GM19193 (cell line): Measurements from ENCODE around the gene PXMP2.

Source experiments
- POLR2A ChIP-seq: IDR thresholded peaks from 4 replicates; pipeline ENCODE4 v1.6.1; 2011; ENCODE audit not compliant: insufficient read depth, insufficient read length; ENCODE audit errors: extremely low read depth

Gene PXMP2

DNA sequence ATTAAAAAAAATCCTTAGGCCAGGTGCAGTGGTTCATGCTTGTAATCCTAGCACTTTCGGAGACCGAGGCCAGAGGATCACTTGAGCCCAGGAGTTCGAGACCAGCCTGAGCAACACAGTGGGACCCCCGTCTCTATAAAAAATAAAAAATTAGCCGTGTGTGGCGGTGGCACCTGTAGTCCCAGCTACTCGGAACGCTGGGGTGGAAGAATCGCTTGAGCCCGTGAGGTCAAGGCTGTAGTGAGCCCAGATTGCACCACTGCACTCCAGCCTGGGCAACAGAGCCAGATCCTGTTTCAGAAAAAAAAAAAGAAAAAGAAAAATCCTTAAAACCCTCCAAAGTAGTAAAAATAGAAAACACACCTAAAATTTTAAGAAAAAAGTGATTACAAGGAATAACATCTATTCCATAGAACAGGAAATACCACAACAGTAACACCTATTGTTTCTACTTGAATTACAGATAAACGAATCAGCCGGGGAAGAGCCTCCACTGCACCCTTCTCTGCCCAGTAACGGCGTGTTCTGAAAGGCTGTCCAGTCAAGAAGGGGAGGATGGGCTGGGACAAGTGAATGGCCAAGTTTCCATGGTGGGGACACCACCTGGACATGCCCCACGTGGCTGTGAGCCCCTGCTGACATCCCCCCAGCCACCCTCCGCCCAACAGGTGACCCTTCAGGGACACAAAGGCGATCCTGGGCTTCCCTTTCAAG, 18.1 kb upstream of the PXMP2 start:
- TF ChIP-seq POLR2A: no peak

DNA sequence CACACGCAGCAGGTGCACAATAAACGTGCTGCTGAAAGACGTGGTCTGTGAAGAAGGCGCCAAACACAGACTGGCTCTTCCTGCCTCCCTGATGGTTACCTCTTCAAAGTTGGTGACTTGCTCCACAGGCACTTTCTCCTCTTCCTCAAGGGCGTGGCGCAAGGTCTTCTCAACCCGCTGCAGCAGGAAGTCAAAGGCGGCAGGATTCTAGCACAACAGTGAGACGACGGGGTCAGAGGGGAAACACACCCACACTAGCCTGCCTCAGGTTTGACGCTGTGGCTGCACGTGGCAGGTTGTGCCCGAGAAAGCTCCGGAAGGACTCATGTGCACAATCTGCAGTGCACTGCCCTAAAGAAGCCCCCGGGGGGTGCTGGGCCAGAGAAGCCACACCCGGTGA, 15.3 kb upstream of the PXMP2 start:
- TF ChIP-seq POLR2A: no peak

DNA sequence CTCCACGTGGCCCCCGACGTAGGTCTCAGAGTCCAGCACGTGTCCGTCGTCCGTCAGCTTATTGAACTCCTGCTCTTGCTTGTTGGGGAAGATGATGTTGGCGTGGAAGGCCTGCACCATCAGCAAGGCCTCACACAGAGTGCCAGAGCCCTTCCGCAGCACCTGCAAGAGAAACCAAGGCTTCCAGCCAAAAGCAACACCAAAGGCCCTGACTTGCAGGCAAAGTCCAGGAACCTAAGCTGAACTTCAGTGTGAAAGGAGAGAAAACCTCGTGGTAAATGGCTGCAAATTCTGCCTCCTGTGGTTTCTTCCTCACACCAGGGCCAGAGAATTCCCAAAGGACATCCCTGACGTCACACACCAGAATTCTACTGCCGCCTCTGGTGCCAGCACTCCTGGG, 14.7 kb upstream of the PXMP2 start:
- no peak for TF ChIP-seq POLR2A

DNA sequence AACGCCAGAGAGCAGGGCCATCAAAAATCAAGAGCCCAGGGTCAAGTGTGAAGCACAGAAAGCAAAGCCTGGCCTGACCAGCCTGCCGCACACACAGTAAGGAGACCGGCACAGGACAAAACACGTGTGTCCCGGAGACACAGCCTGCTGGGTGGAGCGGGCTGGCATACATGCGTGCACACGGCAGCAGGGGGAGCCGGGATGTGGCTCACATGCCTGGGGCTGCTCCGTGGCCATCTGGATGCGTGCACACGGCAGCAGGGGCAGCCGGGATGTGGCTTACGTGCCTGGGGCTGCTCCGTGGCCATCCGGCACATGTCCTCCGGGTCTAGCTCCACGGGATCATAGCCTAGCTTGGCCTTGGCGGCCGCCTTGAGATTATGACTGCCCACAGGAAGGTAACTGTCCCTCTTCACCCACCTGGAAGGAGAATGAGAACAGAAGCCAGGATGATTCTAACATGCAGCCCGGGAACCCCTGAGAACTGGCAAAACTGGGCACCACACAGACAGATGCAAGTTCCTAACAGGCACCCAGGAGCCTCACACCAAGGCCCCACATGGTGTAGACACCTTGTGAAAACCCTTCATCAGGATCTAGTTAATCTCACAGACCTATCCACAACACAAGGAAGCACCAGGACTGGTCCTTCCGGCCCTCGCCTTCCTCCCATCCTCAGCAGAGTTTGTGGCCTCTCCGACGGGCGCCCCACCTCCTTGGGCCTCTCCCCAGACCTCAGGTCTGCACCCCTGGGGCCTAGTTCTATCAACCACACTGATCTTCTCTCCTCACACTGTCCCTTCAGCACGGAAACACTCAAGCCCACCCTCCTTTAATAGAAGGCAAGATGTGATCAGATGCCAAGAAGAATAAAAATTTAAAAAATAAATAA, 13.9 kb upstream of the PXMP2 start:
- TF ChIP-seq POLR2A: no peak

DNA sequence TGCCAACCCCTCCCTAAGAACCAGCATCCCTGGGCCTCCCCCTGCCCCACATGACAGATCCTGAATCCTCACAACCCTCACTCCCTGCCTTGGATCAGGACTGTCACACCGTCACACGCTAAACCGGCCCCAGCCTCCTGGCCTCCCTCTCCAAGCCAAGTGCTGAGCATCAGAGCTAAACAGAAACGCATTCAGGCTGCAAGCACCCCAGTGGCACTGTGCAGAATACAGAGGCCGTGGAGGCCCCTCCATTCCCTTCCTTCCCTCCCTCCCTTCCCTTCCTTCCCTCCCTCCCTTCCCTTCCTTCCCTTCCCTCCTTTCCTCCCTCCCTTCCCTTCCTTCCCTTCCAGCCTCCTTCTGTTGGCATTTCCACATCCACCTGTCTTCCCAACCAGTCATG, 12.8 kb upstream of the PXMP2 start:
- TF ChIP-seq POLR2A: no peak

DNA sequence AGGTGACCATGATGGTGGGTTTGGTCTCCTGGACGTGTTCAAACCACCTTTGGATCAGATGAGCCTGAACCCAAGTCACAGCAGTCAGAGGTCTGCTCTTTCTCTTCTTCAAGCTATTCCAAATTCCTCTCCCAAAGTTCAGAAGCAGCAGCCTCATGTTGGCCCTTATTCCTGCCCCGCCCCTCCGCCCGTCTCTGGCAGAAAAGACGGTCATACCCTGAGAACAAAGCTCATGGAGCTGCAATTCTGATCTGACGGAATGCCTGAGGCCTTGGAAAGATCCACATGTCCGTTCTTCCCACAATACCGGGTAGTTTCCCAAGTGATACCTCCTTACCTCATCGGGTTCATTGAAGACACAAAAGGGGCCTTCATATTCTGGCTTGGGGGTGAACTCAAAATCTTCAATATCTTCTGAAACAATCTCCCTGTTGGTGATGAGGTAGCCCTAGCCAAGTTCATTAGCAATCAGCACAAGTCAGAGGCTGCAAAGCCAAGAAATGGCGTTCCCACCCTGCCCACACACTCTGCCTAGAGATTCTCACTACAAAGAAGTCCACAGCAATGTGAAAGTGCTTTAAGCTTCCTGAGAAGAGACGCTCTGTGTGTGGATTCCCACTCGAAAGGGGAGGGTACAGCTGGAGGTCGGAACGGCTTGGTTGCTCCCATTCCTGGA, 11.5 kb upstream of the PXMP2 start:
- TF ChIP-seq POLR2A: no peak

DNA sequence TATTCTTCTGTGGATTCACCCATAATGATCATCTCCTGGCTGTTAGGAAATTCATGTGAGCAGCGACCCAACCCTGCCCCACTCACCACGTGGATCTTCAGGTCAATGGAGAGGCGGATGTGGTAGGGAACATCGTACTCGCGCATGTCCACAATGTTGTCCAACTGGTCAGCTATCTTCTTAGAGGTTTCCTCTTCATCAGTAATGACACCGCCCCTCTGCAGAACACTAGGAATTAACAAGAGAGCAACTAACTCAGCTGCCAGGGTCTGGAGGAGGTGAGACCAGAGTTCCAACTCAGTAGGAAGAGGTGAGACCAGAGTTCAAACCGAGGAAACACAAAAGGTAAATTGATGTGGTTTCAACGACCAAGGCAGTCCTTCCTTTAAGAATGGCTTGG, 9.9 kb upstream of the PXMP2 start:
- TF ChIP-seq POLR2A: no peak

DNA sequence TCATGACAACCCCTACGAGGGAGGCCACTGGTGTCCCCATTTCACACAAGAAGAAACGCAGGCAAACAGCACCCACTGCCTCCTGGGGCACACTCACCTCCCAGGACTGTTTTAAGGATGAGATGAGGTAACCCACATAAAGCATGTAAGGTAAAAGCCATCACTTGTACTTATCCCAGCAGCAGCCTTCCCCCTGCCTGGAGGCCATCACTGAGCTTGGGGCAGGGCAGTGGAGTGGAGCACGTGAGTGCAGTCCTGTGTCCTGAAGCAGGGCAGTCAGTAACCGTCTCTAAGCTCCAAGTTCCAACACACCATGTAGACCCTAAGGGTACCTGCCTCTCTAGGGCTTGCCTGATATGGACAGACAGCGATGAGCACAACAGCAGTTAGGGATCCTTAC, 2.0 kb upstream of the PXMP2 start:
- TF ChIP-seq POLR2A: no peak

DNA sequence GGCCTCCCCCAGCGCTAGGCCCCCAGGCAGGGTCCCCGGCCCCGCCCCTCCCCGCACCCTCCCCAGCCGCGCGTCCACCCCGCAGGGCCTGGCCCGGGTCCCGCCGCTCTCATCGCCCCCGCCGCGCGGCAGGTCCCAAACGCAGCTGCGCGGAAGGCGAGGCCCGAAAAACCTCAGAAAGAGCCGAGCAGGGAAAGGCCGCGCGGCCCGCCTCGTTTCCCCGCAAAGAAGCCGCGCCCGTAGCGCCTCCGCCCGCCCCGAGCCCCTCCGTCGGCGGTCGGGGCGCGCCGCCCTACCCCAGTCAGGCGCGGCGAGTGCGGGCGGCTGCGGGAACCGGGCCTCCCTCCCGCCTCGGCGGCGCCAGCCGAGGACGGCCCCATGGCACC, 569 bp upstream of the PXMP2 start:
- no peak for TF ChIP-seq POLR2A

DNA sequence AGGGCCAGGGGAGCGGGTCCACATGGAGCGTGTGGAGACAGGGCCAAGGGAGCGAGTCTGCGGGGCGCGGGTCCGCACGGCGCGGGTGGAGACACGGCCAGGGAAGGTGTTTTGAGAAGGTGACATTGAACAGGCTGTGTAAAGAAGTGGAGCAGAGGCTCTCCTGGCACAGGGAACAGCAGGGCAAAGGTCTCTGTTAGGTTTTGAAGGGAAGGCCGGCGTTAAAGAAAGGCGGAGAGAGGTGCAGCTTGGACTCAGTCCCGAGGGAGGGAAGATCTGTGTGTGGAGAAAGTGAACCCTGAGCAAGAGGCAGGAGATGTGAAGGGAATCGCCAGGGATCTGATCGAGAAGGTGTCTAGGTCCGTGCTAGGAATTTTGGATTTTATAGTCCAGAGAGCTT, 1.8 kb downstream of the PXMP2 start:
- no peak for TF ChIP-seq POLR2A

DNA sequence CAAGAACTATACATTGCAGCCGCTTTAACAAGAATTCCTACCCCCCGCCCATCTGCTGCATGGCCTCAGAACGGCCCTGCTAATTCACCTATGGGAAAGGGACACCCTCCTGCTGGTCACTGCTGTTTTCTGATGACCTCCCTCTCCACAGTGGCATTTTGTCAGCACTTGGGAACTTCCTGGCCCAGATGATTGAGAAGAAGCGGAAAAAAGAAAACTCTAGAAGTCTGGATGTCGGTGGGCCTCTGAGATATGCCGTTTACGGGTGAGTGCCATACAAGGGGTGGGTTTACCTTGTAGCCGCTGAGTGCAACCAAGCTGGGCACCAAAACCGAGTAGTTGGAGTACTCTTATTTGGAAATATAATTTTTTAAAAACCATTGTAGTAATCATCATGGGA, 2.7 kb downstream of the PXMP2 start:
- TF ChIP-seq POLR2A: no peak

DNA sequence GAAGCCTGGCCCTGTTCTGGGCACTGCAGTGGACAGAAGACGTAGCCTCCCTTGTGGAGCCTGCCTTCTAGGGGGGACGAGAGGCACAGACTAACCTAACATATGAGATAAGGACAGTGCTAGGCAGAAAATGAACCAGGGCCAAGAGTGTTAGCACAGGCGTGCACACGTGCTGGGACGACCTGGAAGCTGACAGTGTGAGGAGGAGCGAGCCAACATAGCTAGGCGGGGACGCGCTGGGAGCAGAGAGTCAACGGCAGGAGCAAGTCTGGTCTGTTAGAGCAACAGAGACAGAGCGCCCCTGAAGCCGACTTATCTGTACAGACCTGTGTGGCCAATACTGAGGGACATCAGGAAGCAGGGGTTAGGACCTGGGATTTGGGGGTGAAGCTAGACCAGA, 8.0 kb downstream of the PXMP2 start:
- TF ChIP-seq POLR2A: no peak

DNA sequence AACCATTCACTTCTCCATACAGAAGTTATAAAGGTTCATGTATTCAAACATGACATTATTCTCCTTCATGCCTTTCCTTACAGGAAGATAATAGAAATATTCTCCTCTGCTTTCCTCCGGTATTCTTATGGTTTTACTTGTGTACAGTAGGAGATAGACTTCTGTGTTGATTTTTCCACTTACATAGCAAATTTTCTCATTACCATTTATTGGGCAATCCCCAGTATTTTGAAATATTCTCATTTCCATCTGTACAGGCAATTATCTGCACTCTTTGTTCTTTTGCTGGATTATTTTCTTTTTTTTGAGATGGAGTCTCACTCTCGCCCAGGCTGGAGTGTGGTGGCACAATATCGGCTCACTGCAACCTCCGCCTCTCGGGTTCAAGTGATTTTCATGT, 11.0 kb downstream of the PXMP2 start:
- no peak for TF ChIP-seq POLR2A

DNA sequence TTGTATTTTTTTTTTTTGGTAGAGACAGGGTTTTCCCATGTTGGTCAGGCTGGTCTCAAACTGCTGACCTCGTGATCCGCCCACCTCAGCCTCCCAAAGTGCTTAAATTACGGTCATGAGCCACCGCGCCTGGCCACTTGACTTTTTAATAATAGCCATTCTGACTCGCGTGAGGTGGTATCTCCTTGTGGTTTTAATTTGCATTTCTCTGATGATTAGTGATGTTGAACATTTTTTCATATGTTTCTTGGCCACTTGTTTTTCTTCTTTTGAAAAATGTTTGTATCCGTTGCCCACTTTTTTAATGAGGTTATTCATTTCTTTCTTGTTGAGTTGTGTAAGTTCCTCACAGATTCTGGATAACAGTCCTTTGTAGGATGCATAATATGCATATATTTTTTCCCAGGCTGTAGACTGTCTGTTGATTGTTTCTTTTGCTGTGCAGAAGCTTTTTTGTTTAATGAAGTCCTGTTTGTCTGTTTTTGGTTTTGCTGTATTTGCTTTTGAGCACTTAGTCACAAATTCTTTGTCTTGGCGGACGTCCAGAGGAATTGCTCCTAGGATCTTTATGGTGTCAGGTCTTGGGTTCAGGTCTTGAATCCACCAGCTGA, 12.9 kb downstream of the PXMP2 start:
- TF ChIP-seq POLR2A: no peak

DNA sequence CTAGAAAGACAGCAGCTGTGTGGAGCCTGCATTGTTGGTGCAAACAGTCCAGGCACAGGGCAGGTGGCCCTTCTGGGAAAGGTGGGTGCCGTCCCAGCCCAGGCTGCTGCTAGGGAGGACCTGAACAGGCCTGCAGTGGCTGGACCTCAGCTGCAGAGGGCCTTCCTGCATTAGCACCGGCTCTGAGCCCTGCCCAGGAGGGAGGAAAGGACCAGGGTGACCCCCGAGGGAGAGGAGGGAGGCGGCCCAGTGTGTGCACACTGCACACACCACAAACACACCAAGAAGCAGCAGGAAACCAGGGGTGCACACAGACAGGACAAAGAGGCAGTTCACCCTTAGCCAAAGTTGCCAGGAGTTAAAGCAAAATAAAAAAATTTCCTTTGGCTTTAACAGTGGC, 15.3 kb downstream of the PXMP2 start:
- no peak for TF ChIP-seq POLR2A

DNA sequence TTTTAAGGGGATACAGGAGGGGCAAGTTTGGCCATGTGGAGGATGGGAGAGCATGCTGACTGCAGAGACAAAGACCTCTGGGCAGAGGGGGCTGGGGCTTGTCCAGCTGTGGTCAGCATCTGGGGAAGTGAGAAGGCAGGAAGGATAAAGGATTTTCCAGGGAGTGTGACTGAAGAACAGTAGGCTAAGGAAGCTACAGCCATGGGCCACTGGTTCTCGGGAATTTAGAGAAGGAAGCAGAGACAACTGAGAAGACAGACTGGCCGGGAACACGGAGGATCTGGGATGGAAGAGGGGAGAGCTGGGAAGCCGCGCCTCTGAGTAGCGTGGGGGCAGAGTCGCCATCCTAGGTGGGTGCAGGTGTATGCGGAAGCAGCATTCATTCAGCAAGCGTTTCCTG, 16.3 kb downstream of the PXMP2 start:
- no peak for TF ChIP-seq POLR2A

DNA sequence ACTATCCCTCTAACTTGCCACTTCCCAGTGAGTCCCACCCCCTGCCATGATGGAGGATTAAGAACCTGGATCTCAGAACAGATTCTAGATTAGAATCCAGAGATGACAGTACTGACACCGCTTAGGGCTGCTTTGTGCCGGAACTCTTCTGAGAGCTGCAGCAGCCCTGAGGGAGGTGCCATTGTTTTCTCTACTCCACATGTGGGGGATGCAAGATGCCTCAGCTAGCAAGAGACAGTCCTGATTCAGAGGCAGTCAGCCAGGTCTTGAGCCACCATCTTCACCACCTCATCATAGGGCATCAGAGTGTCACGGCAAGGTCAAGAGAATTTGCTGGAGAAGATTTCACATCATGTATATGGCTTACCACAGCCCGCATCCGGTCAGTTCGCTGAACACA, 19.9 kb downstream of the PXMP2 start:
- TF ChIP-seq POLR2A: no peak
